Fibroblast of skin of scalp (primary cell): ENCODE measurements around the gene SELENOF.
"Not testable (repeated sequence)": the region's sequence is repeated elsewhere in the genome, so short reads cannot be mapped to it uniquely, and the experiment has no call there.

Source experiments
- DNase-seq: peaks from one replicate; pipeline ENCODE4 v3.0.0-alpha.2; 2013

SELENOF gene

GRCh38 chr1:86856196-86856595, 57.7 kb downstream of the SELENOF start:
- no peak for DNase-seq

- no peak for DNase-seq
Observed at GRCh38 chr1:86854352-86854751, 59.6 kb downstream of the SELENOF start.

GRCh38 chr1:86852782-86853408, 61.0 kb downstream of the SELENOF start:
- DNase-seq: no peak

- no peak for DNase-seq
Observed at GRCh38 chr1:86852289-86852688, 61.6 kb downstream of the SELENOF start.

GRCh38 chr1:86849756-86850155, 64.2 kb downstream of the SELENOF start:
- no peak for DNase-seq

GRCh38 chr1:86848654-86849053, 65.3 kb downstream of the SELENOF start:
- peak; percentile 10 for DNase-seq

GRCh38 chr1:86846164-86846647, 67.7 kb downstream of the SELENOF start:
- peak; percentile 83 for DNase-seq

GRCh38 chr1:86845514-86845913, 68.4 kb downstream of the SELENOF start:
- no peak for DNase-seq

GRCh38 chr1:86841116-86841515, 72.8 kb downstream of the SELENOF start:
- DNase-seq: no peak

GRCh38 chr1:86833461-86834215, 80.3 kb downstream of the SELENOF start:
- peak; percentile 84 for DNase-seq

GRCh38 chr1:86832433-86832832, 81.5 kb downstream of the SELENOF start:
- DNase-seq: no peak

- DNase-seq: no peak
Observed at GRCh38 chr1:86829321-86829720, 84.6 kb downstream of the SELENOF start.

- DNase-seq: no peak
Observed at GRCh38 chr1:86828024-86828423, 85.9 kb downstream of the SELENOF start.

- no peak for DNase-seq
Observed at GRCh38 chr1:86826856-86827255, 87.1 kb downstream of the SELENOF start.

- DNase-seq: peak; percentile 59
Observed at GRCh38 chr1:86825319-86825718, 88.6 kb downstream of the SELENOF start.

GRCh38 chr1:86823821-86824500, 90.0 kb downstream of the SELENOF start:
- DNase-seq: no peak

- DNase-seq: no peak
Observed at GRCh38 chr1:86823386-86823785, 90.5 kb downstream of the SELENOF start.

- DNase-seq: no peak
Observed at GRCh38 chr1:86822459-86822858, 91.5 kb downstream of the SELENOF start.

GRCh38 chr1:86821956-86822355, 92.0 kb downstream of the SELENOF start:
- DNase-seq: no peak

- DNase-seq: not testable (repeated sequence)
Observed at GRCh38 chr1:86819970-86820369, 94.0 kb downstream of the SELENOF start.

GRCh38 chr1:86817246-86817826, 96.6 kb downstream of the SELENOF start:
- not testable (repeated sequence) for DNase-seq

GRCh38 chr1:86814118-86814517, 99.8 kb downstream of the SELENOF start:
- not testable (repeated sequence) for DNase-seq
